CD14-positive monocyte (primary cell): ENCODE results near the gene DIAPH1. TPM values are rescaled to one million over a fixed set of nuclear protein-coding genes. Genes with fewer than 3 reads are reported as not detected.
A peak's percentile ranks its signal among the peaks of the same experiment; 100 is the strongest.

Experiments
- DNase-seq, 3 donors: peaks; one replicate each; pipeline ENCODE4 v3.0.0-alpha.2; 2011 to 2022
- H2AFZ ChIP-seq: 2 replicates; pipeline ENCODE4 v1.6.0; 2012; ENCODE audit warnings: mild to moderate bottlenecking, low read depth, low read length, inconsistent platforms; ENCODE audit not compliant: insufficient read depth, poor library complexity, severe bottlenecking
- H3K27ac ChIP-seq, 2 donors: 1 replicate in 1 of 2; 2 replicates in 1 of 2; pipeline ENCODE4 v1.5.1; 2012 to 2013; ENCODE audit warnings: low read length in 2 of 2, control low read depth in 1 of 2, inconsistent platforms in 1 of 2, low read depth in 1 of 2, mild to moderate bottlenecking in 1 of 2
- H3K27me3 ChIP-seq, 2 donors: one replicate each; pipeline versions ENCODE4 v1.6.0 to v1.6.1; 2011 to 2013; ENCODE audit warnings: low read length in 2 of 2; ENCODE audit not compliant: control insufficient read depth in 2 of 2, insufficient read depth in 2 of 2
- H3K36me3 ChIP-seq, 2 donors: replicated peaks in 1 of 2; 1 replicate in 1 of 2; 2 replicates in 1 of 2; pipeline versions ENCODE4 v1.5.1 to v1.6.1; 2012 to 2013; ENCODE audit warnings: low read length in 2 of 2, control low read depth in 1 of 2, inconsistent platforms in 1 of 2, mild to moderate bottlenecking in 1 of 2; ENCODE audit not compliant: insufficient read depth in 2 of 2, control insufficient read depth in 1 of 2
- H3K4me1 ChIP-seq, 2 donors: 1 replicate in 1 of 2; 2 replicates in 1 of 2; pipeline versions ENCODE4 v1.5.1 to v1.6.1; 2012 to 2013; ENCODE audit warnings: low read length in 2 of 2, control low read depth in 1 of 2, inconsistent platforms in 1 of 2, mild to moderate bottlenecking in 1 of 2, moderate library complexity in 1 of 2; ENCODE audit not compliant: insufficient read depth in 2 of 2, control insufficient read depth in 1 of 2
- H3K4me2 ChIP-seq: replicated peaks from 2 replicates; pipeline ENCODE3; 2012; ENCODE audit warnings: low read length, moderate library complexity, mild to moderate bottlenecking; ENCODE audit not compliant: poor library complexity, severe bottlenecking; ENCODE audit errors: extremely low read depth
- H3K4me3 ChIP-seq, 3 experiments: fragments of 200-600 bp in 1 of 3; sonication (generic) in 1 of 3; replicated peaks in 1 of 3; 1 replicate in 2 of 3; 2 replicates in 1 of 3; pipeline ENCODE4 v1.5.1; 2011 to 2013; ENCODE audit warnings: low read length in 3 of 3, mild to moderate bottlenecking in 3 of 3, control low read depth in 2 of 3, low read depth in 2 of 3, inconsistent platforms in 1 of 3, moderate library complexity in 1 of 3
- H3K79me2 ChIP-seq: 2 replicates; pipeline ENCODE4 v1.6.0; 2012; ENCODE audit warnings: mild to moderate bottlenecking, control low read depth, inconsistent platforms, low read length, moderate library complexity; ENCODE audit not compliant: insufficient read depth
- H3K9ac ChIP-seq: 2 replicates; pipeline ENCODE4 v1.6.0; 2017; ENCODE audit warnings: low read length, mild to moderate bottlenecking; ENCODE audit not compliant: insufficient read depth, poor library complexity, severe bottlenecking
- H3K9me3 ChIP-seq, 2 donors: replicated peaks in 1 of 2; 1 replicate in 1 of 2; 2 replicates in 1 of 2; pipeline versions ENCODE4 v1.5.1 to v1.6.1; 2012 to 2013; ENCODE audit warnings: low read length in 2 of 2, control low read depth in 1 of 2; ENCODE audit not compliant: control insufficient read depth in 1 of 2, insufficient read depth in 1 of 2
- H4K20me1 ChIP-seq: 2 replicates; pipeline ENCODE4 v1.6.0; 2012; ENCODE audit warnings: mild to moderate bottlenecking, low read length, control low read depth, moderate library complexity; ENCODE audit not compliant: insufficient read depth
- H3K27ac Mint-ChIP-seq, 7 donors: one replicate each; pipeline ENCODE4 v1.8.0; 2020; ENCODE audit warnings: mild to moderate bottlenecking in 7 of 7, mixed read lengths in 7 of 7, moderate library complexity in 6 of 7, inconsistent platforms in 2 of 7
- H3K27me3 Mint-ChIP-seq, 3 donors: one replicate each; pipeline ENCODE4 v1.8.0; 2021 to 2022; ENCODE audit warnings: low read depth in 3 of 3, mild to moderate bottlenecking in 3 of 3, mixed read lengths in 3 of 3, moderate library complexity in 3 of 3, inconsistent platforms in 1 of 3
- H3K36me3 Mint-ChIP-seq, 2 donors: one replicate each; pipeline ENCODE4 v1.8.0; 2020; ENCODE audit warnings: mixed read lengths in 2 of 2, inconsistent platforms in 1 of 2, mild to moderate bottlenecking in 1 of 2
- H3K4me1 Mint-ChIP-seq: one replicate; pipeline ENCODE4 v1.8.0; 2020; ENCODE audit warnings: mild to moderate bottlenecking, mixed read lengths
- H3K4me3 Mint-ChIP-seq, 2 donors: one replicate each; pipeline ENCODE4 v1.8.0; 2020; ENCODE audit warnings: mild to moderate bottlenecking in 2 of 2, mixed read lengths in 2 of 2, moderate library complexity in 1 of 2
- H3K9me3 Mint-ChIP-seq, 7 donors: one replicate each; pipeline ENCODE4 v1.8.0; 2020 to 2022; ENCODE audit warnings: mixed read lengths in 7 of 7, mild to moderate bottlenecking in 6 of 7, moderate library complexity in 6 of 7, inconsistent platforms in 2 of 7
- WGBS: methylation state at CpG from one replicate; pipeline ENCODE4 v1.1.5; 2013; ENCODE audit warnings: missing lambda C conversion rate; ENCODE audit not compliant: insufficient coverage; 5-methylcytosine and 5-hydroxymethylcytosine counted together
- intact Hi-C, 2 donors: fragments of 100-400 bp; cut with micrococcal nuclease; formaldehyde crosslinking; loops; one replicate each; pipeline versions ENCODE4 v1.15.0 to v1.15.1; 2023
- polyA plus RNA-seq, 3 donors: library from polyadenylated mRNA; depleted of rRNA in 1 of 3; unstranded in 2 of 3; stranded (reverse) in 1 of 3; fragments of 300-500 nt in 2 of 3; fragments of >200 nt in 1 of 3; fragmentation: Illumina TruSeq in 2 of 3; gene quantifications; 1 replicate in 2 of 3; 2 replicates in 1 of 3; pipeline ENCODE4 v1.2.3, GENCODE V29; 2012 to 2021
- TF ChIP-seq, protein P1 (sequence below): fragments of 200-600 bp; IDR thresholded peaks from one replicate; pipeline ENCODE4 v1.8.0; 2022; ENCODE audit warnings: antibody characterized with exemption, mild to moderate bottlenecking

Gene DIAPH1
- polyA plus RNA-seq, 3 donors = 60.2 to 140 (median 98.6) TPM

DNA sequence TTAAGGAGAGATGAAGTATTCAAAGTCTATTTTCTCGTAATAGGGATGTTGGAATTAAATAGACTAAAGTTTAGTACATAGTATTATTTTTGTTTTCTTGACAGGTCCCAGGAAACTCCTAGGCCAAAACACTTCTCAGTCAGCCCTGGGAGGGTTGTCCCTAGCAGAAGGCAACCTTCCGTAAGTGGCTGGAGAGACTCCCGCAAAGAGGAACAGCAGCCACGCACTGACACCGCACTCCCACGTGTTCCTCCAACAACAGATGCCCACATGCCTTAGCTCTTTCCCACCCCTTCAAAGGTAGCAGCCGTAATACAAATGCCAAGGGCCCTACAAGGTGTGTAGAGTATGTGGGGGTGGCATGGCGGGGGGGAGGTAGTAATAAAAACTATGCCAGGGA lies 101.5 kb downstream of the DIAPH1 start:
- WGBS = 32% methylated on average over 3 of the region's 8 CpGs
- Histone ChIP-seq H3K79me2 (peaks cover 14% of the 10 kb centered on the region), H3K27me3 (peaks cover 0 to 5% of the 10 kb centered on the region in 2 donors), H3K4me1 (peaks cover 79 to 98% of the 10 kb centered on the region in 2 donors), H3K9ac (no peak overlapping the region), H3K4me3 (no peak overlapping the region), H2AFZ (no peak overlapping the region), H3K27ac (no peak overlapping the region), H3K4me2 (no peak overlapping the region), H3K9me3 (no peaks in the 10 kb centered on the region), H3K36me3 (peaks cover 48 to 62% of the 10 kb centered on the region in 2 donors), H4K20me1 (peaks cover 91% of the 10 kb centered on the region)
- Mint-ChIP-seq H3K9me3 (no peaks in the 10 kb centered on the region), H3K27ac (peak overlapping the region in 1 of 7 donors; percentile 70), H3K27me3 (peaks cover 0 to 17% (median 7%) of the 10 kb centered on the region in 3 donors), H3K36me3 (peaks cover 71 to 73% of the 10 kb centered on the region in 2 donors), H3K4me1 (peaks cover 91% of the 10 kb centered on the region), H3K4me3 (no peak overlapping the region)
- TF ChIP-seq, protein P1, sequence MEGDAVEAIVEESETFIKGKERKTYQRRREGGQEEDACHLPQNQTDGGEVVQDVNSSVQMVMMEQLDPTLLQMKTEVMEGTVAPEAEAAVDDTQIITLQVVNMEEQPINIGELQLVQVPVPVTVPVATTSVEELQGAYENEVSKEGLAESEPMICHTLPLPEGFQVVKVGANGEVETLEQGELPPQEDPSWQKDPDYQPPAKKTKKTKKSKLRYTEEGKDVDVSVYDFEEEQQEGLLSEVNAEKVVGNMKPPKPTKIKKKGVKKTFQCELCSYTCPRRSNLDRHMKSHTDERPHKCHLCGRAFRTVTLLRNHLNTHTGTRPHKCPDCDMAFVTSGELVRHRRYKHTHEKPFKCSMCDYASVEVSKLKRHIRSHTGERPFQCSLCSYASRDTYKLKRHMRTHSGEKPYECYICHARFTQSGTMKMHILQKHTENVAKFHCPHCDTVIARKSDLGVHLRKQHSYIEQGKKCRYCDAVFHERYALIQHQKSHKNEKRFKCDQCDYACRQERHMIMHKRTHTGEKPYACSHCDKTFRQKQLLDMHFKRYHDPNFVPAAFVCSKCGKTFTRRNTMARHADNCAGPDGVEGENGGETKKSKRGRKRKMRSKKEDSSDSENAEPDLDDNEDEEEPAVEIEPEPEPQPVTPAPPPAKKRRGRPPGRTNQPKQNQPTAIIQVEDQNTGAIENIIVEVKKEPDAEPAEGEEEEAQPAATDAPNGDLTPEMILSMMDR = no peak
- intact Hi-C loops = no loop called here
- DNase-seq = no peak

DNA sequence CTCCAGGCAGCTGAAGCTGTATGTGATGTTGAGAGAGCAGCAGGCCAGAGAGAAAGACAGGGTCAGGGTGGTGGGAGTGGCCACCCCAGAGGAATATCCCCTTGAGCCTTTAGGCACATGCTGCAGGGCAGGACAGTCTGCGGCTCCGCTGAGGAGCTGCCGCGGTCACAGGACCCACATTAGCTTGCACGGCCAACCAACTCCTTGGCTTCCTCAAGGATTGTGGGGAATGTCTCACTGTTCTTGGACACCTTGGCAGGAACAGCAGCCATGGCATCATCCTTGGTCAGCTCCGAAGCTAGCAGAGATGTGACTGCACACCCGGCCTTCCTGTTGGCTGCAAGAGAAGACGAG lies 102.2 kb downstream of the DIAPH1 start:
- H3K4me2 ChIP-seq = no peak overlapping the region
- H3K4me3 ChIP-seq = no peak overlapping the region
- H3K9me3 ChIP-seq = no peaks in the 10 kb centered on the region
- TF ChIP-seq, protein P1 = no peak
- Mint-ChIP-seq H3K27ac (peak overlapping the region in 2 of 7 donors; percentile 26 to 35), H3K4me1 (peaks cover 86% of the 10 kb centered on the region), H3K36me3 (peaks cover 65 to 66% of the 10 kb centered on the region in 2 donors), H3K9me3 (peaks cover 0 to under 1% (median 0%) of the 10 kb centered on the region in 7 donors), H3K27me3 (peaks cover 0 to 17% (median 8%) of the 10 kb centered on the region in 3 donors), H3K4me3 (no peak overlapping the region)
- WGBS = 93% methylated on average over 6 of the region's 8 CpGs
- H3K27me3 ChIP-seq = peaks cover 0 to 5% of the 10 kb centered on the region in 2 donors
- H4K20me1 ChIP-seq = peaks cover 88% of the 10 kb centered on the region
- peaks cover 46 to 56% of the 10 kb centered on the region in 2 donors for H3K36me3 ChIP-seq
- H3K79me2 ChIP-seq = peaks cover 14% of the 10 kb centered on the region
- H3K9ac ChIP-seq = no peak overlapping the region
- peak overlapping the region in 1 of 2 donors; percentile 12 for H3K27ac ChIP-seq
- no peak overlapping the region for H2AFZ ChIP-seq
- DNase-seq = no peak
- H3K4me1 ChIP-seq = peaks cover 74 to 94% of the 10 kb centered on the region in 2 donors
- intact Hi-C loops = no loop called here
